Measurements from ENCODE around the gene LITAF.
A peak's percentile ranks its signal among the peaks of the same experiment; 100 is the strongest.
"Not testable (repeated sequence)": the region's sequence is repeated elsewhere in the genome, so short reads cannot be mapped to it uniquely, and the experiment has no call there.

Gene LITAF

GRCh38 chr16:11515540-11516430, 70.9 kb downstream of the LITAF start:
- no peak for DNase-seq (ENCODE audit: low spot score)

GRCh38 chr16:11514283-11514682, 72.4 kb downstream of the LITAF start:
- DNase-seq (ENCODE audit: low spot score) = no peak

GRCh38 chr16:11513366-11513765, 73.4 kb downstream of the LITAF start:
- not testable (repeated sequence) for DNase-seq (ENCODE audit: low spot score)

- DNase-seq (ENCODE audit: low spot score) = no peak
These were observed 74.9 kb downstream of the LITAF start for GRCh38 chr16:11511801-11512200.

- DNase-seq (ENCODE audit: low spot score) = no peak
These were observed 75.4 kb downstream of the LITAF start for GRCh38 chr16:11511328-11511727.

- DNase-seq (ENCODE audit: low spot score) = no peak
These were observed 76.3 kb downstream of the LITAF start for GRCh38 chr16:11510178-11510973.

GRCh38 chr16:11507991-11508390, 78.7 kb downstream of the LITAF start:
- DNase-seq (ENCODE audit: low spot score) = no peak

GRCh38 chr16:11507350-11507749, 79.4 kb downstream of the LITAF start:
- no peak for DNase-seq (ENCODE audit: low spot score)

- no peak for DNase-seq (ENCODE audit: low spot score)
These were observed 79.9 kb downstream of the LITAF start for GRCh38 chr16:11506741-11507305.

GRCh38 chr16:11504261-11504660, 82.5 kb downstream of the LITAF start:
- DNase-seq (ENCODE audit: low spot score) = not testable (repeated sequence)

GRCh38 chr16:11503566-11503965, 83.2 kb downstream of the LITAF start:
- DNase-seq (ENCODE audit: low spot score) = no peak

- no peak for DNase-seq (ENCODE audit: low spot score)
These were observed 84.5 kb downstream of the LITAF start for GRCh38 chr16:11502239-11502638.

GRCh38 chr16:11501632-11502031, 85.1 kb downstream of the LITAF start:
- peak; percentile 70 for DNase-seq (ENCODE audit: low spot score)

- DNase-seq (ENCODE audit: low spot score) = no peak
These were observed 85.9 kb downstream of the LITAF start for GRCh38 chr16:11500700-11501346.

- DNase-seq (ENCODE audit: low spot score) = no peak
These were observed 87.2 kb downstream of the LITAF start for GRCh38 chr16:11499295-11500089.

- DNase-seq (ENCODE audit: low spot score) = no peak
These were observed 88.0 kb downstream of the LITAF start for GRCh38 chr16:11498683-11499082.

GRCh38 chr16:11497851-11498289, 88.8 kb downstream of the LITAF start:
- no peak for DNase-seq (ENCODE audit: low spot score)

Measured in iPS-NIHi11 (cell line).